Measurements from ENCODE around the gene TUFT1. TPM values are rescaled to one million over a fixed set of nuclear protein-coding genes. Genes with fewer than 3 reads are reported as not detected.

The TUFT1 gene
- total and polyA plus RNA-seq, 2 donors from 2014 or later: 8.9 to 12.9 TPM

DNA sequence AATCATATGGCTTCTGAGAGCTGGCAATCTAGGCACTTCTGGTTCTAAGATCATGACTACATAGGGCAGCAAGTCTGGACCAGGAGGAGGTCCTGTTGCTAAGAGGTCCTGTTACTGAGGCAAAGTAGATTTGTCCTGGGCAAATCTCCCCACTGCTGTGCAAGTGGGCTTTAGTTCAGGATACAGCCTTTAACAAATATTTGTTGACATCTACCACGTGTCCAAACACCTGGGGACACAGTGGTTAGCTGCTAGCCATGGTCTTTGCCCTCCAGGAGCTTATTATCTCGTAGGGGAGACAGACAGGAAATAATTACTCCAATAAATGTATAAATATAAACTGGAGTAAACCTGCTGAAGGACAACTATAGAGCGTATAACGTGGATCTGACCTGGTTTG lies 25.7 kb upstream of the TUFT1 start:
- Histone ChIP-seq H3K36me3 (ENCODE audit: control insufficient read depth in 2 of 3, insufficient read depth in 3 of 3, low read length in 3 of 3) (peaks cover 0 to 4% (median 0%) of the 10 kb centered on the region in 3 donors), H3K27ac (ENCODE audit: low read depth in 2 of 2, low read length in 2 of 2) (peak overlapping the region; percentile 80 to 86), H3K9me3 (ENCODE audit: control insufficient read depth in 2 of 3, insufficient read depth in 1 of 3, low read length in 3 of 3) (no peaks in the 10 kb centered on the region), H3K4me1 (ENCODE audit: control insufficient read depth in 2 of 3, insufficient read depth in 2 of 3, low read depth in 1 of 3, low read length in 3 of 3) (peaks cover 2 to 36% (median 17%) of the 10 kb centered on the region in 3 donors), H3K27me3 (ENCODE audit: control insufficient read depth, insufficient read depth, low read length) (peaks cover 6% of the 10 kb centered on the region), H3K9ac (ENCODE audit: low read length in 3 of 3) (peak overlapping the region in 2 of 3 donors; percentile 37 to 89), H3K4me3 (ENCODE audit: low read length in 3 of 3) (peak overlapping the region in 1 of 3 donors; percentile 72)
- TF ChIP-seq, protein P1, sequence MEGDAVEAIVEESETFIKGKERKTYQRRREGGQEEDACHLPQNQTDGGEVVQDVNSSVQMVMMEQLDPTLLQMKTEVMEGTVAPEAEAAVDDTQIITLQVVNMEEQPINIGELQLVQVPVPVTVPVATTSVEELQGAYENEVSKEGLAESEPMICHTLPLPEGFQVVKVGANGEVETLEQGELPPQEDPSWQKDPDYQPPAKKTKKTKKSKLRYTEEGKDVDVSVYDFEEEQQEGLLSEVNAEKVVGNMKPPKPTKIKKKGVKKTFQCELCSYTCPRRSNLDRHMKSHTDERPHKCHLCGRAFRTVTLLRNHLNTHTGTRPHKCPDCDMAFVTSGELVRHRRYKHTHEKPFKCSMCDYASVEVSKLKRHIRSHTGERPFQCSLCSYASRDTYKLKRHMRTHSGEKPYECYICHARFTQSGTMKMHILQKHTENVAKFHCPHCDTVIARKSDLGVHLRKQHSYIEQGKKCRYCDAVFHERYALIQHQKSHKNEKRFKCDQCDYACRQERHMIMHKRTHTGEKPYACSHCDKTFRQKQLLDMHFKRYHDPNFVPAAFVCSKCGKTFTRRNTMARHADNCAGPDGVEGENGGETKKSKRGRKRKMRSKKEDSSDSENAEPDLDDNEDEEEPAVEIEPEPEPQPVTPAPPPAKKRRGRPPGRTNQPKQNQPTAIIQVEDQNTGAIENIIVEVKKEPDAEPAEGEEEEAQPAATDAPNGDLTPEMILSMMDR (IDR thresholded peaks at IDR 0.05; ENCODE audit: borderline replicate concordance, extremely low read depth, insufficient read depth): no peak
- DNase-seq (no peak), FAIRE-seq (no peak)
- intact Hi-C loops (cut with DNase I): no loop called here

DNA sequence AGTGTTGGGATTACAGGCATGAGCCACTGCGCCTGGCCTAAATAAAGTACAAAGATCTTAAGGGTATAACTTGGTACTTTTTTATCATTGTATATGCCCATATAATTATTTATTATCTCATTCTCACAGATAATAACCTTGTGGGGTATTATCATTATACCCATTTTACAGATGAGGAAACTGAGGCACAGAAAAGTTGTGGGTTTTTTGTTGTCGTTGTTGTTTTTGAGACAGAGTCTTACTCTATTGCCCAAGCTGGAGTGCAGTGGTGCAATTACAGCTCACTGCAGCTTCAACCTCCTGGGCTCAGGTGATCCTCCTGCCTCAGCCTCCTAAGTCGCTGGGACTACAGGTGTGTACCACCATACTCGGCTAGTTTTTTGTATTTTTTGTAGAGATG lies 24.8 kb upstream of the TUFT1 start:
- DNase-seq: no peak
- intact Hi-C loops (cut with DNase I): no loop called here
- H3K27ac ChIP-seq (ENCODE audit: low read depth in 2 of 2, low read length in 2 of 2): peak overlapping the region in 1 of 2 donors; percentile 80
- peaks cover 0 to 4% (median 0%) of the 10 kb centered on the region in 3 donors for H3K36me3 ChIP-seq (ENCODE audit: control insufficient read depth in 2 of 3, insufficient read depth in 3 of 3, low read length in 3 of 3)
- FAIRE-seq: no peak
- H3K9ac ChIP-seq (ENCODE audit: low read length in 3 of 3): no peak overlapping the region
- peaks cover 6% of the 10 kb centered on the region for H3K27me3 ChIP-seq (ENCODE audit: control insufficient read depth, insufficient read depth, low read length)
- TF ChIP-seq, protein P1 (IDR thresholded peaks at IDR 0.05; ENCODE audit: borderline replicate concordance, extremely low read depth, insufficient read depth): no peak
- H3K9me3 ChIP-seq (ENCODE audit: control insufficient read depth in 2 of 3, insufficient read depth in 1 of 3, low read length in 3 of 3): no peaks in the 10 kb centered on the region
- H3K4me1 ChIP-seq (ENCODE audit: control insufficient read depth in 2 of 3, insufficient read depth in 2 of 3, low read depth in 1 of 3, low read length in 3 of 3): peaks cover 5 to 42% (median 24%) of the 10 kb centered on the region in 3 donors
- H3K4me3 ChIP-seq (ENCODE audit: low read length in 3 of 3): no peak overlapping the region

DNA sequence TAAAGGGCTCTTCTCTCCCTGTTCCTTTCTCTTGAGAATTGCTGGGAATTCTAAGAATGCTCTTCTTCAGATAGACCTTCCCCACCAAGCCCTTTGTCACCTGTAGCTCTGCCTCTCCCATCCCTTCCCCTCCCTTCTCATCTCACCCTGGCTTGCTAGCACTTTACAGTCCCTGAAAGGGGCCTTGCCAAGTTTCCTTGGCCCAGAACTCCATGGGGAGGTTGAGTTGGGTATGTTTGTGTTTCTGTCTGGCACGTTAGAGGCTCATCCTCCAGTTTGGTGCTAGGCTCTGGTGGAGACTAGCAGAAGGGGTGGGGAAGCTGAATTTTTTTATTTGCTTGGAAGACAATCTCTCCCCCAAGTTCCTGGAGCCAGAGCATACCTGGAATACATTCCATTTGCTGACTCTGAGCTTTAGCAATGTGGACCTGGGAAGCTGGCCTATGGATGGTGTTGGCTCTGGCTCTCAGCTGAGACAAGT lies 24.0 kb upstream of the TUFT1 start:
- intact Hi-C loops (cut with DNase I): no loop called here
- H3K4me1 ChIP-seq (ENCODE audit: control insufficient read depth in 2 of 3, insufficient read depth in 2 of 3, low read depth in 1 of 3, low read length in 3 of 3): peaks cover 5 to 45% (median 24%) of the 10 kb centered on the region in 3 donors
- no peak for FAIRE-seq
- no peaks in the 10 kb centered on the region for H3K9me3 ChIP-seq (ENCODE audit: control insufficient read depth in 2 of 3, insufficient read depth in 1 of 3, low read length in 3 of 3)
- H3K27me3 ChIP-seq (ENCODE audit: control insufficient read depth, insufficient read depth, low read length): peaks cover 6% of the 10 kb centered on the region
- peak overlapping the region; percentile 43 to 58 for H3K27ac ChIP-seq (ENCODE audit: low read depth in 2 of 2, low read length in 2 of 2)
- H3K9ac ChIP-seq (ENCODE audit: low read length in 3 of 3): peak overlapping the region in 1 of 3 donors; percentile 9
- no peak overlapping the region for H3K4me3 ChIP-seq (ENCODE audit: low read length in 3 of 3)
- peaks cover 0 to 4% (median 0%) of the 10 kb centered on the region in 3 donors for H3K36me3 ChIP-seq (ENCODE audit: control insufficient read depth in 2 of 3, insufficient read depth in 3 of 3, low read length in 3 of 3)
- TF ChIP-seq, protein P1 (IDR thresholded peaks at IDR 0.05; ENCODE audit: borderline replicate concordance, extremely low read depth, insufficient read depth): no peak
- no peak for DNase-seq

DNA sequence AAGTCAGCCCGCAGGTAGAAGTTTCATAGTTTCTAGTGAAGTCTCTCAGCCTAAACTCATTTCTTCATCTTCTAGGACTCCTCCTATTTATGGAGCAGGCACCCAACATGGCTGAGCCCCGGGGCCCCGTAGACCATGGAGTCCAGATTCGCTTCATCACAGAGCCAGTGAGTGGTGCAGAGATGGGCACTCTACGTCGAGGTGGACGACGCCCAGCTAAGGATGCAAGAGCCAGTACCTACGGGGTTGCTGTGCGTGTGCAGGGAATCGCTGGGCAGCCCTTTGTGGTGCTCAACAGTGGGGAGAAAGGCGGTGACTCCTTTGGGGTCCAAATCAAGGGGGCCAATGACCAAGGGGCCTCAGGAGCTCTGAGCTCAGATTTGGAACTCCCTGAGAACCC lies 21.7 kb upstream of the TUFT1 start:
- H3K9me3 ChIP-seq (ENCODE audit: control insufficient read depth in 2 of 3, insufficient read depth in 1 of 3, low read length in 3 of 3): no peaks in the 10 kb centered on the region
- TF ChIP-seq, protein P1 (IDR thresholded peaks at IDR 0.05; ENCODE audit: borderline replicate concordance, extremely low read depth, insufficient read depth): no peak
- FAIRE-seq: no peak
- no peak for DNase-seq
- H3K27me3 ChIP-seq (ENCODE audit: control insufficient read depth, insufficient read depth, low read length): peaks cover 4% of the 10 kb centered on the region
- H3K4me3 ChIP-seq (ENCODE audit: low read length in 3 of 3): no peak overlapping the region
- H3K4me1 ChIP-seq (ENCODE audit: control insufficient read depth in 2 of 3, insufficient read depth in 2 of 3, low read depth in 1 of 3, low read length in 3 of 3): peaks cover 5 to 28% (median 12%) of the 10 kb centered on the region in 3 donors
- H3K36me3 ChIP-seq (ENCODE audit: control insufficient read depth in 2 of 3, insufficient read depth in 3 of 3, low read length in 3 of 3): peaks cover 0 to 9% (median 0%) of the 10 kb centered on the region in 3 donors
- H3K9ac ChIP-seq (ENCODE audit: low read length in 3 of 3): no peak overlapping the region
- no peak overlapping the region for H3K27ac ChIP-seq (ENCODE audit: low read depth in 2 of 2, low read length in 2 of 2)
- intact Hi-C loops (cut with DNase I): no loop called here
